ENCODE results near the gene FIS1. TPM values are rescaled to one million over a fixed set of nuclear protein-coding genes. Genes with fewer than 3 reads are reported as not detected.

Gene FIS1
- polyA plus RNA-seq, 1 donor from 2014 or later, result 322 TPM

- no peaks in the 10 kb centered on the region for H3K36me3 ChIP-seq (ENCODE audit: insufficient read depth, low read length)
- H3K9ac ChIP-seq (ENCODE audit: low read length), result peak overlapping the region; percentile 86
- peak overlapping the region; percentile 99 for H3K4me3 ChIP-seq (ENCODE audit: low read length)
- no peaks in the 10 kb centered on the region for H3F3A ChIP-seq (ENCODE audit: insufficient read depth, low read length, poor library complexity, severe bottlenecking)
- peaks cover 21% of the 10 kb centered on the region for H3K79me2 ChIP-seq (replicated peaks; ENCODE audit: insufficient read depth, low read length)
- peak overlapping the region; percentile 85 for H3K27ac ChIP-seq (ENCODE audit: low read length)
- peak overlapping the region; percentile 75 for H3K4me2 ChIP-seq (ENCODE audit: low read length)
- H3K9me3 ChIP-seq (ENCODE audit: low read length), result no peaks in the 10 kb centered on the region
- H3K9me2 ChIP-seq (ENCODE audit: insufficient read depth, low read length), result no peaks in the 10 kb centered on the region
- TF ChIP-seq EZH2 (IDR thresholded peaks at IDR 0.05; ENCODE audit: borderline replicate concordance, insufficient read depth, low read length, poor library complexity, severe bottlenecking), result no peak
- peak; percentile 26 for TF ChIP-seq POLR2AphosphoS5 (IDR thresholded peaks at IDR 0.05)
- H3K27me3 ChIP-seq (ENCODE audit: insufficient read depth, low read depth, low read length), result no peaks in the 10 kb centered on the region
- peak overlapping the region; percentile 89 for H2AFZ ChIP-seq (ENCODE audit: low read depth, low read length)
- H4K20me1 ChIP-seq (ENCODE audit: insufficient read depth), result no peaks in the 10 kb centered on the region
These were observed 327 bp upstream of the FIS1 start for GRCh38 chr7:101245147-101245668.

GRCh38 chr7:101243646-101244374 is 1.1 kb downstream of the FIS1 start:
- Histone ChIP-seq H3F3A (ENCODE audit: insufficient read depth, low read length, poor library complexity, severe bottlenecking) (no peaks in the 10 kb centered on the region), H3K4me3 (ENCODE audit: low read length) (peak overlapping the region; percentile 99), H3K9me3 (ENCODE audit: low read length) (no peaks in the 10 kb centered on the region), H4K20me1 (ENCODE audit: insufficient read depth) (no peaks in the 10 kb centered on the region), H3K27me3 (ENCODE audit: insufficient read depth, low read depth, low read length) (no peaks in the 10 kb centered on the region), H3K9me2 (ENCODE audit: insufficient read depth, low read length) (no peaks in the 10 kb centered on the region), H2AFZ (ENCODE audit: low read depth, low read length) (peak overlapping the region; percentile 89), H3K27ac (ENCODE audit: low read length) (peak overlapping the region; percentile 85), H3K79me2 (replicated peaks; ENCODE audit: insufficient read depth, low read length) (peaks cover 17% of the 10 kb centered on the region), H3K9ac (ENCODE audit: low read length) (peak overlapping the region; percentile 86), H3K36me3 (ENCODE audit: insufficient read depth, low read length) (no peaks in the 10 kb centered on the region), H3K4me2 (ENCODE audit: low read length) (peak overlapping the region; percentile 99)
- no peak for TF ChIP-seq SMC3 (conservative IDR thresholded peaks at IDR 0.05; ENCODE audit: poor library complexity)
- TF ChIP-seq EP300 (conservative IDR thresholded peaks at IDR 0.05; ENCODE audit: poor library complexity, severe bottlenecking), result no peak
- no peak for TF ChIP-seq EZH2 (IDR thresholded peaks at IDR 0.05; ENCODE audit: borderline replicate concordance, insufficient read depth, low read length, poor library complexity, severe bottlenecking)
- TF ChIP-seq RAD21 (conservative IDR thresholded peaks at IDR 0.05), result no peak
- TF ChIP-seq CTCF (IDR thresholded peaks at IDR 0.05; ENCODE audit: poor library complexity, severe bottlenecking), result no peak
- no peak for TF ChIP-seq REST (IDR thresholded peaks at IDR 0.05; ENCODE audit: borderline replicate concordance)
- no peak for TF ChIP-seq POLR2AphosphoS5 (IDR thresholded peaks at IDR 0.05)
- no peak for TF ChIP-seq TAF1 (IDR thresholded peaks at IDR 0.05; ENCODE audit: low read depth)
- TF ChIP-seq MXI1 (conservative IDR thresholded peaks at IDR 0.05; ENCODE audit: poor library complexity, severe bottlenecking), result no peak
